NCI-H526 (cell line): ENCODE data around the gene SLC7A1.

Source experiments
- DNase-seq, 2 experiments: peaks; one replicate each; lab custom pipeline; 2025; lab: John Stamatoyannopoulos, UW

SLC7A1 gene

DNA sequence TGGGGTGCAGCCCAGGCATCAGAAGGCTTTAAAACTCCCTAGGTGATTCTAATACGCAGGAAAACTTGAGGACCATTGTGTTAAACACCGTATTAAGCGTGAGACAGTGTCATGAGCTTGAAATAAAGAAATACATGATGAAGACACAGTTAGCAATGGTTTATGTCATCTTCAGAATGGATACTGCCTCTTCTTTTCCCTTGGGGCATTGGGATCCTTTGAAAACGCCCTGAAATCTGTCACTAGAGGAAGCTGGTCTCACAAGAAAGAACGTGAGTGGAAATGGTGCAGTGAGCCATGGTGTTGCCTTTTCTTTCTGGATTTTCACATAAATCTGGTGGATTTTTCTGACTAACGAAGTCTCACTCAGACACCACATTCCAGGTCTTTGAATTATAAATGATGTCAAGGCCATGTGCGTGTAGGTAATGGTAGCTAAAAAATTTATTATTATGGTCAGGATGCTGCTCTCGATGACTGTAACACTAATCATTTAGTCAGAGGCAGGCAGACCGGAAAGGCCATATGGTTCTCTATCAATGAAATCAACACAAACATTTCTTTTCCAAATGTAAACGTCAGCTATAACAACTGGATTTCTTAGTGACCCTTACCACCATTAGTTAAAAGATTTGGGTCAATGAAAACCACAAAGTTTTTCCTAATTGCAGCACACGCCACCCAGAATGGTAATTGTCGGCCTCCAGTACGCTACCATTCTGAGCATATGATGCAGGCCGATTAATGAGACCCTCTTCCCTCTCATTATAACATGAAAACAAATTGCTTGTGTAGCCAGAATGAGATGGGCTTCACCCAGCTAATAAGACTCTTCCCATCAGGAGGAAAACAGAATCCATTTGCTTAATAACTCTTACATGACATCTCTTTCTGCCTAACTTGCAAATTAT, 105.6 kb downstream of the SLC7A1 start:
- no peak for DNase-seq

DNA sequence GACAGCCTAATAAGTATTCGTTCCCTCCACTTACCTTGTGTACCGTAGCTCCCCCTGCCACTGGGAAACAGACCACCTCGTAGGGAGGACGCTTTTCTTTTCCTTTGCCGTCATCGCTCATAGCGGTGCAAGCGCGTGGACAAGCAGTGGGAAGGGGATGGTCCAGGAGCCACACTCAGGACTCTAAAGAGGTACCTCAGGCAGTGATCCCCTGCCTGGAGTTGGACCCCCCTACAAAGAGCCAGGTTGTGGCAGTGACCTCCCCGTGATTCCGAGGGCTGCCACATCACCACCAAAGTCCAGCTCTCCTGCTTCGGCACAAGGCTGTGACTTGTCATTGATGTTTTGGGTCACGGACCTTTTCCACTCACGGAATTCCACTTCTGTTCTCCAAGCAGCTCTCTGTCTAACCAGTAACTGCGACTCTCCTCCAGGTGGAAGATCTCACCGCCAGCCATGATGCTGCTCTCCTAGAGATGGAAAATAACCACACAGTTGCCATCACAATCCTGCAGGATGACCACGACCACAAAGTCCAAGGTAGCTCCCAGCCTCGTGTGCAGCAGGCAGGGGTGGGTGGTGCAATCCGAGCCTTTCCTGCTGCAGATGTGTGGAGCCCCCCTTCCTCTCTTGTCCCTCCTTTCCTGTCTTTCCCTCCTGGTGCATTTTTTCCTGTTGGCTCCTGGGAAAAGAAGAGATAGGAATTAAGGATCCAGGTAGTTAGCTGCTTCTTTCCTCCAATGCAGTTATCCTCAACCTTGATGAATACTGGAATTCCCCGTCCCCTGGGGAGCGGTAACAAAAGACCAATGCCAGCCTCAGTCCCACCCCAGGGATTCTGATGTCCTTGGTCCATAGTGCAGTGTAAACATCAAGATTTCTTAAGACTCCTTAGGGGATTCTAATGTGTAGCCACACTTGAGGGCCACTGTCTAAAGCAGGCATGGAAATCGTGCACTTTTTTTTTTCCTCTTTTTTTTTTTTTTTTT, 107.7 kb downstream of the SLC7A1 start:
- DNase-seq: no peak

DNA sequence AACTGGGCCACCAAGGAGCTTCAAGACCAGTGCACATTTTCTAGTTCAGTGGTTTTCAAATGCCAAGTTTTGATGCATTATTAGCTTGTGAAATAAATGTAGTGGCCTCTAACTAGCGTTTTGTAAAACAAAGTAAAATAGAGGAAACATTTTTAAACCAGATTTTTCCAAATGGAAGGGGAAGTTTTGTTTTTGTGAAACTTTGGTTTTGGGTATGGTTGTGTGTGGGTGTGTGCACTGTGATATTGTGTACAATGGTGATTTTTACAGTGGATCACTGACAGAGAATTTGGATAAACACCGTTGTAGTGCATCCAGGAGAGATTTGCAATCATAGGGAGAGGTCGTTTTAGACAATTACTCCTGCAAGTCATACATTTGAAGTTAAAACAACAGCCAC, 108.9 kb downstream of the SLC7A1 start:
- no peak for DNase-seq

DNA sequence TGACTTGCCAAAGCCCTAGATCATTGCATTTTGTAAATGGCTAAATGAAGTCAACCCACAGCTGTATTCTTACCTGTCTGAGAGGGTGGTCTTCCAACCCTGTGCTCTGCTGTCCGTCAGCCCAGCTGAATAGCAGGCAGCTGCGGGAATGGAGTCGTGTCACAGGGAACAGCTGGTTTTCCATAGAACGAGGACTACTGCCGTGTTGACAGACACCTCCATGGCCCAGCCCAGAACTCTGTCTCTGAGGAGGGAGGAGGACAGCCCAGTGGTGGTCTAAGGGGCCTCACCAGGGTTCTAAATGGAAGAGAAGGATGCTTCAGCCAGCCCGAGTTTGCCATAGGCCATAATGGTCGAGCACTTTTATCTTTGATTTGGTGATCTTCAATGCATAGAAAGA, 110.7 kb downstream of the SLC7A1 start:
- no peak for DNase-seq

DNA sequence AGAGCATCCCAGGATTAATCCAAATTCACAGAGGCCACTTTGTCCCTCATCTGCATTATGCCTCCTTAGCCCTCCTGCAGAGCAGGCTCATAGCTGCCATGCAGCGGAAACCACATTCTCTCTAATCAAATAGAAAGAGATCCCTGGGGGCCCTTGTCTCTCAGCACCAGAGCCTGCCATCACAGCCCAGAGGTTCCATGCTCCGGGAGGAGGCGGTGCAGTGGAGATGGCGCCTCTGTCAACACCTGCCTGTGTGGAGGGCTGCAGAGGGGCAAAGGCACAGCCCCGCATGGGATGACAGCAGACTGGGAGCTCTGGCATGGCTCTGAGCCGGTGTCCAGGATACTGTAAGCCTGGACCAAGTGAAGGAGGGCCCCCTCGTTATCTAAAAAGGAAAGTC, 111.3 kb downstream of the SLC7A1 start:
- DNase-seq: peak; percentile 35 to 86

DNA sequence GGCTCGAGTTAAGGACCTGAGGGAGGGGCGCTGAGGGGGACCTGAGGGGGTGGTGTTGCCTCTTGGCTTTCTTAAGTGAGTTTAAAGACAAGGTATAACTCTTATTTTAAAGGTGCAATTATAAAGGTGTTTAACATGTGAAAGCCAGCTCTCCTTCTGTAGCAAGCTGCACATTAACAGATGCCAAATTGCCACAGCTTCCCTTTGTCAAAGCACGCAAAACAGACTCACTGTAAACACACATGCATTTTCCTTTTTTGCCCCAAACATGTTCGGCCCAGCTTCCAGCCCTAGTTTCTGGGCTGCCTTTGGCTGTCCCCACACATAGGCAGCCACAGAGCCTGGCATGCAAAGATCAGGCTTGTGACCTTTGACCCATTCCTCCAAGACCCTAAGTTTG, 111.9 kb downstream of the SLC7A1 start:
- no peak for DNase-seq

DNA sequence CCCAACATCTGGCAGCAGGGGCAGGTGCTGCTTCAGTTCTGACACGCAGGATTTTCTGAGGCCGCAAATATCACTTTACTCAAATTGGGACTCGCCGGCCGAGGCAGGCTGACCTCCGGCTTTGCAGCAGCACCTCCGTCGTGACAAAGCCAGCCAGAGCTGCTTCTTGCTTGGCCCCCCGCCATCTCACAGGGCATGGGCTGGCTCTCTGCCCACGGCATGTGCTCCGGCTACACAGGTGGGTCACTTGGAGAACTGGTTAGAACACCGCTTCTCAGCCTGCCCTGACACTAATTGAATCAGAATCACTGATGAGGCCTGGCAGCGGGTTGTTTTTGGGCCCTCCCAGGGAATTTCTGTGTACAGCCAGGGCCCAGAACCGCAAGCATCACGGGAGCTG, 112.3 kb downstream of the SLC7A1 start:
- no peak for DNase-seq

DNA sequence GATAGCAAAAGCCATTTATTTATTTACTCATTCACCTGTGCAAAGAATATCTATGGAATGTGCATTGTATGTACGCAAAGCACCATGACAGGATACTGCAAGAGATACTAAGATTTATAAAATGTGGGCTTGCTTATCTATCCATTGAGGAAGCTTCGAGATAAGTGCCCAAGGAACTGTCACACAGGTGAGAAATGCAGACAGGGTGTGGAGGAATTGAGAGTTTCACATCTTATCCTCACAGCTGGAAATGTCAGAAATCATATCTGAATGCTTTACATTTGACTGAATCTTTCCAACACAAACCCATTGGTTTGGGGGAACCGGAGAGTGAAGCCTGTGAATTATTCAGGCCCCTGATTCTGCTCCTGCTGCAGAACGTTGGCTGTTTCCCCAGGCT, 113.0 kb downstream of the SLC7A1 start:
- no peak for DNase-seq

DNA sequence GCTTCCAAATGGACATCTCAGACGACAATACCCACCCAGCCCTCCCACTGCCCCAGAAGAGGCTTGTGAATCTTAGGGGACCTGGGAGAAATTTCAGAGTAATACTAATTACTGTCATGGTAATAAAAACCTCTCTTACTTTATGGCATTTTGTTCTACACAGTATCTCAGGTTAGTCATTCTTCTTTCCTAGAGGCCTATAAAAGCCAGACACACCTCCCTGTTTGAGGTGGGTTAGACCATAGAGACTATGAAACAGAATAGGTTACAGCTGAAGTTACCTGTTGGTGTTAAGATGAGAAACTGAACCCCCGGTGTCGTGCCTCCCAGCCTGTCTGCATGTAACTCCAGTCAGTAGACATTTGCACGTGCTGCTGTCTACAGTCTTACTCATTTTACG, 113.9 kb downstream of the SLC7A1 start:
- DNase-seq: no peak

DNA sequence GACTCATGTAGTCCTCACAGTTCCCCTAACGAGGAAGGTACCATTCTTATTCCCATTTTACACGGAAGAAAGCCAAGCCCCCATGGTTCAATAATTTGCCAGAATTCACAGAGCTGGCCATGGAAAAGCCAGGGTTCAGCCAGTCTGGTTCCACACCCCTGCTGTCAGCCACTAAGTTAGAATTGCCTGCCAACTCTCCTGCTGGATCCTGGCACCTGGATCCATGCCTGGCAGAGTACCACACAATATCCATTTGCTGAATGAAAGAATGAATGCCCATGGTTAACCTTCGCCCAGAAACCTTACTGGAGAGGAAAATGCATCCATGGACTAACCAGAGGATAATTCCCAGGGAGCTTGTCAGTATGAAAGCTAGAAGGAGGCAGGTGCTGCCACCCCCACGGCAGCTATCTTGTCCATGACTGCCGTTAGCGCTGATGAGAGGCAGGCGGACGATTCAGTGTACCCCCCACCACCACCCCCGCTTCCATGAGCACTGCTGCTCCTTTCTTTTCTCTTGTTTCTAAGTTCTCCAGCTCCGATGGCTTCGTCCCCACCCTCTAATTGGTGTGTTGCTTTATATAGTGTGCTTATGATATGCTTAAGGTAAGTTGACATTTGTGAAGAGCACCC, 114.5 kb downstream of the SLC7A1 start:
- no peak for DNase-seq

DNA sequence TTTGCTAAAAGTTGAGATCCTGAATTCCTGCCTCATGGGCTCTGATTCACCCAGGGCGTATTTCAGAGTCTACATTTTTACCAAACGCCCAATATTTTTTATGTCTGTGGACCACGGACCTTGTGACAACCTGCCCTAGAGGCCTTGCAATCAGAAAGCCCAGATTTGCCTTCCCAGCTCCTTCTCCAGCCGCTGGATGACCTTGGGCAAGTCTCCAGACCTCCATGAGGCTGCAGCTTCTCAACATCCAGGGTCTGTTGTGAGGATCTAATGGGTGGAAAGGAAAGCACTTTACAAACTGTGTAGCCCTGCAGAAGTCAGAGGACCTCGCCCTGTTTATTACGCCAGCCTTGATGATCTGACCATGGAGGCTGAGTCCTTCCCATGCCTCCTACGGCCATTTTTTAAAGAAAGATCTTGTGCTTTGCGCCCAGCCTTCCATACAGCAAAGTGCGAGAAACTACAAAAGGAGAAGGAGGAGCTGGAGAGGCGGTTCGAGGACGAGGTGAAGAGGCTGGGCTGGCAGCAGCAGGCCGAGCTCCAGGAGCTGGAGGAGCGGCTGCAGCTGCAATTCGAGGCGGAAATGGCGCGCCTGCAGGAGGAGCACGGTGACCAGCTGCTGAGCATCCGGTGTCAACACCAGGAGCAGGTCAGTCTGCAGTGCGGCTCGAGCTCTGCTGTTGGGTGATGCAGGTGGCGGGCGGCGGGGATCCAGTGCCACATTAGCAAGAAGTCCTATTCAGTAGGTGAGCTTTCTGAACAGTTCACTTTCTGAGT, 115.6 kb downstream of the SLC7A1 start:
- no peak for DNase-seq

DNA sequence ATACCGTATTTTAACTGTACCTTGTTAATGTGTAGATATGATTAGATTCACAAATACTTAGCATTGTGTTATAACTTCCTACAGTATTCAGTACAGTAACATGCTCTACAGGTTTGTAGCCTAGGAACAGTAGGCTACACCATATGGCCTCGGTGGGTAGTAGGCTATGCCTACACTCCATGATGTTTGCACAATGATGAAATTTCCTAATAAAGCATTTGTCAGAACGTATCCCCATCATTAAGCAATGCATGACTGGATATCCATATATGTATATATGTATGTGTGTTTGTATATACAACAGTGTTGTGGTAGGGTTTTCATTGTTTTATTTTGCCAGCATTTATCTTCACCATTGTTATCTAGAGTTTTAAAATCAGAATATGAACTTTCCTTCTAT, 119.4 kb downstream of the SLC7A1 start:
- DNase-seq: no peak

DNA sequence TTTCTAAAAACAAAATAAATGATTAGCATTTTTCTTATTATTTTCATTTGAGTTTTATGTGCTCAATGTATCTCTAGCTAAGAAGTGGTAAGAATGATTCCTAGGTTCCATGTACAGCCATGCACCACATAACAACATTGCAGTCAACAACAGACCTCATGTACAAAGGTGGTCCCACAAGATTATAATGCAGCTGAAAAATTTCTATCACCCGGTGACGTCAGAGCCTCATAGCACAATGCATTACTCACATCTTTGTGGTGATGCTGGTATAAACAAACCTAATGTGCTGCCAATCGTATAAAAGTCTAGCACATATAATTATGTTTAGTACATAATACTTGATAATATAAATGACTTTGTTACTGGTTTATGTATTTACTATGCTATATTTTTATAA, 120.5 kb downstream of the SLC7A1 start:
- no peak for DNase-seq

DNA sequence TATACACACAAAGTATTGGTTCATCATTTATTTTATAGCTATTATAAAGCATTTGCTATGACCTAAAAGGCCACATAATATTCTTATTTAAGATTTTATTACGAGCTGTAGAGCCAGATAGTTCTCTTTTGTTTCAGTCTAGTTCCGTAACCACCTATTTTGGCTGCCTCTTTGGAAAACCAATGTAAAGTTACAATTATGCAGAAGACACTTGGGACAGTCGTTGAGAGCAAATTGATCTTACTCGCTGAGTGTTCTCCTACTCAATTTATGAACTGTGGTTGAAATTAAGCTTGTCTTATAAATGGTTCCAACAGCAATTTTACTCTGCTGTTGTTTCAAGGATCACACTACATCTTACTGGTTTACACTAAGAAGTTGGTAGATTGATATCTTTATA, 122.3 kb downstream of the SLC7A1 start:
- DNase-seq: no peak

DNA sequence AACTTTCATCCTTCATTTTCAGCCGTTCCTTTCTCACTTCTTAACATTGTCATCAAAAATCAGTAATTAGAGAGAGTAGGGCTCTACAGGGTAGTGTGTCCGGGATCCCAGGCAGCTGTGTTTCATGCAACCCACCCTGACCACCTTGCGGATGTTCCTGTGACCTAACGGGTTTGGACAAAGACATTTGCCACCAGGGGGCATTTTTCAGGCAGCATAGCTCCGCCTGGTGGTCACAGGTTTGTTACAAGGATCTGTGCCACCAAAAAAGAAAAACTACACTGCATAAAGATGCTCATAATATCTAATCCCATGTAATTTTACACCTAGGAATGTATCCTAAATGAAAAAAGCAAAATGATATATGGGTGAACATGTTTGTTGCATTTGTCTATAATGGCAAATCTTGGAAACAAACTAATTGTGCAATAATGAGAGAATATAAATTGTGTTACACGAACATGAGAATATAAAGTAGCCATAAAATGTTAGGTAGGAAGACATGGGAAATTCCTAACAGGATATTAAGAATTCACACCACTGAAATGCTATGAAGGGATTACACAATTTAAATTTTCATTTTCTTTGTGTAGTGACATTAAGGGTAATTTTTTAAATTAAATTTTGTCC, 123.0 kb downstream of the SLC7A1 start:
- DNase-seq: peak; percentile 26 to 79

DNA sequence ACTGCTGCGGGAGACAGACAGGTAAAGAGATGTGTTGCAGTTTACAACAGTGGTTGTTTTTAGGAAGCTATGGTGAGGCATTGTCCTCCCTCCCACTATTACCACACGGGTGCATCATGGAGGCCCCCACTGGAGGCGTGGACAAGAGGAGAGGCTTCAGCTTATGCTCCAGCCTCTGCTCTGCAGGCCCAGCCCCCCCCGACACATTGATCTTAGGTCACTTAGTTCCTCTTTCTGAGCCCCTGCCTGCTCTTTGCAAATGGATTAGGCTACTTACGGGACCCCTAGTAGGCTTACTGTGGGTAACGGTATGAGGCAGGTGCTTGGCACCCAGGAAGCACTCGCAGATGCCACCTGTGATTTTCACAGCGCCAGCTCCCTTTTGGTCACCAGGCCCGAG, 123.9 kb downstream of the SLC7A1 start:
- no peak for DNase-seq

DNA sequence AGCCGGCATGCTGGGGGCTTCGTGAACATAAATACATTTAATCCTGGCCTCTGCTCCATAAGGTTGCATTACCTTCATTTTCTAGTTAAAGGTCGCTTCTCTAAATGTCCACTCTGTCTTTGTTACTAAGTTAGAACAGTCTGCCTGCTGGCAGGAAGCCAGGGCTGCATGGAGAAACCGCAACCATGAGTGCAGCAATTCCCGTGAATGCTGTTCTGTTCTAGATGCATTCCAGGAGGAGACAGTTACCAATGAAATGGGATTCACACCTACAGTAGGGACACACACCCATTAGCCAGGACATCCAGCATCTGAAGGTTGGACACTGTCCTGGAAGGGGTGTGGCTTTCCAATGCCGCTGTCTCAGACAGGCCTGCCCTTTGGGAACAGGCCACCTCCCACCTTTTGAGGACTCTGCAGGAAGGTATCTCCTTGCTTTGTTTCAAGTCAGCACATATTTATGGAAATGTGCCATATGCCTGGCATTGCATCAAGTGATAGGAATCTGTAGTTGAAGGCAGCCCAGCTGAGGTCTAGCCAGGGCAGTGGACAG, 129.7 kb downstream of the SLC7A1 start:
- DNase-seq: no peak

DNA sequence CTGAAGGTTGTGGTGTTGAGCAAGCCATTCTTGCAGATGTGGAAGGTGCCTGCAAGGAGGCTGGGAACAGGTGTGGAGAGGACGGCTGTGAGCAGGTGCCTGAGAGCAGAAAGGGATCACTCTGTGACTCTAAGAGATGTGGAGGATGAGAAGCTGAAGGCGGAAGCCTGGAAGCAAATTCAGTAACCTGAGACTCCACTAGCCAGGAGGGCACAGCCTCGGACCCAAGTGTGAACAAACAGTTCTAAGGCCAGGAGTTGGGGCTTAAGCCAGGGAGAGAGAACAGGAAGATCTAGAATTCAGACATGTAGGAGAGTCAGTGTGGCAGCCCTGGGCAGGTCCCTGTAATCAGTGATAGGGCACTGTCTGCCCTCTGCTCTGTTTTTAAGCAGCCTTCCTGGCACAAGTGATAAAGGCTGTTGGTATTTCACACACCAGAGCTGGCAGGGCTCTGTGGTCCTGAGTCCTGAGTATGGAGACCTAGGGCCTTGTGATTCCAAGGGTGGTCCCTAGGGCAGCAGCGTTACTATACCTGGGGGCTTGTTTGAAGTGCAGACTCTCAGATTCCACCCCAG, 131.3 kb downstream of the SLC7A1 start:
- peak; percentile 24 to 51 for DNase-seq

DNA sequence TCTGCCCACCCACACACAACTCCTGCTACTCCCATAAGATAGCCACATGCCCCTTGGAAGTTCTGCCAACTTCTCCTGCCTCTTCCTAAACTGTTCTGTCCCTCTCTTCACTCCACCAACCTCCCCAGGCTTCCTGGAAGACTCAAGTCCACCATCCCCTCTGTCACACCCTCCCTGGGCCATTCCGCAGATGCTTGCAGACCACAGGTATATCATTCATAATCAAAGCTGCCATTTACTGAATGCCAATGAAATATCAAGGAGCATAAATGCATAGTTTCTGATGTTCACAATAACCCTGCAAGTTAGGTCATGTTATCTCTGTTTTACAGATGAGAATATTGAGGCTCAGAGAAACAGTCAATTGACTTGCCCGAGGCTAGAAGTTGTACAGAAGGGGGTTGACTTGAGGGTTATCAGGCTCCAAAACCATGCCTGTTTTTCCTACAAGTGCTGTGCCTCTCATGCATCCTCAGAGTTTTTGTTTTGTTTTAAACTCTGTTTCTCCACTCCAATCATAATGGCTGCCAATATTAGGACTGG, 135.6 kb downstream of the SLC7A1 start:
- DNase-seq: no peak
